Neutrophil (primary cell): ENCODE measurements around the gene DOK7.

Experiments used
- H3K27ac ChIP-seq: fragments of 200-600 bp; sonication (generic); 2 replicates; pipeline ENCODE4 v1.5.1; 2016; ENCODE audit warnings: mild to moderate bottlenecking, moderate library complexity
- H3K27me3 ChIP-seq: fragments of 200-600 bp; sonication (generic); 2 replicates; pipeline ENCODE4 v1.6.0; 2016; ENCODE audit warnings: mild to moderate bottlenecking
- H3K36me3 ChIP-seq: fragments of 200-600 bp; sonication (generic); 2 replicates; pipeline ENCODE4 v1.5.1; 2017
- H3K4me1 ChIP-seq, 2 experiments: fragments of 200-600 bp in 1 of 2; sonication (generic) in 1 of 2; 1 replicate in 1 of 2; 2 replicates in 1 of 2; pipeline versions ENCODE4 v1.5.1 to v1.6.1; 2013 to 2016; ENCODE audit warnings: low read depth in 1 of 2, low read length in 1 of 2, mild to moderate bottlenecking in 1 of 2, moderate library complexity in 1 of 2; ENCODE audit not compliant: control insufficient read depth in 1 of 2, insufficient read depth in 1 of 2
- H3K4me3 ChIP-seq, 2 experiments: fragments of 200-600 bp in 1 of 2; sonication (generic) in 1 of 2; 1 replicate in 1 of 2; 2 replicates in 1 of 2; pipeline ENCODE4 v1.5.1; 2013 to 2016; ENCODE audit warnings: low read depth in 1 of 2, low read length in 1 of 2, mild to moderate bottlenecking in 1 of 2, moderate library complexity in 1 of 2
- H3K9me3 ChIP-seq: fragments of 200-600 bp; sonication (generic); 2 replicates; pipeline ENCODE4 v1.5.1; 2016
- TF ChIP-seq, protein P1 (sequence below): fragments of 200-600 bp; sonication (generic); IDR thresholded peaks from 2 replicates; pipeline ENCODE4 v1.5.1; 2016; ENCODE audit warnings: antibody characterized with exemption

Gene DOK7

GRCh38 chr4:3437998-3438846 is 24.9 kb upstream of the DOK7 start:
- no peaks in the 10 kb centered on the region for H3K9me3 ChIP-seq
- no peaks in the 10 kb centered on the region for H3K4me1 ChIP-seq
- no peak overlapping the region for H3K4me3 ChIP-seq
- no peak overlapping the region for H3K27ac ChIP-seq
- no peaks in the 10 kb centered on the region for H3K36me3 ChIP-seq
- H3K27me3 ChIP-seq: no peaks in the 10 kb centered on the region
- TF ChIP-seq, protein P1, sequence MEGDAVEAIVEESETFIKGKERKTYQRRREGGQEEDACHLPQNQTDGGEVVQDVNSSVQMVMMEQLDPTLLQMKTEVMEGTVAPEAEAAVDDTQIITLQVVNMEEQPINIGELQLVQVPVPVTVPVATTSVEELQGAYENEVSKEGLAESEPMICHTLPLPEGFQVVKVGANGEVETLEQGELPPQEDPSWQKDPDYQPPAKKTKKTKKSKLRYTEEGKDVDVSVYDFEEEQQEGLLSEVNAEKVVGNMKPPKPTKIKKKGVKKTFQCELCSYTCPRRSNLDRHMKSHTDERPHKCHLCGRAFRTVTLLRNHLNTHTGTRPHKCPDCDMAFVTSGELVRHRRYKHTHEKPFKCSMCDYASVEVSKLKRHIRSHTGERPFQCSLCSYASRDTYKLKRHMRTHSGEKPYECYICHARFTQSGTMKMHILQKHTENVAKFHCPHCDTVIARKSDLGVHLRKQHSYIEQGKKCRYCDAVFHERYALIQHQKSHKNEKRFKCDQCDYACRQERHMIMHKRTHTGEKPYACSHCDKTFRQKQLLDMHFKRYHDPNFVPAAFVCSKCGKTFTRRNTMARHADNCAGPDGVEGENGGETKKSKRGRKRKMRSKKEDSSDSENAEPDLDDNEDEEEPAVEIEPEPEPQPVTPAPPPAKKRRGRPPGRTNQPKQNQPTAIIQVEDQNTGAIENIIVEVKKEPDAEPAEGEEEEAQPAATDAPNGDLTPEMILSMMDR: no peak

DNA sequence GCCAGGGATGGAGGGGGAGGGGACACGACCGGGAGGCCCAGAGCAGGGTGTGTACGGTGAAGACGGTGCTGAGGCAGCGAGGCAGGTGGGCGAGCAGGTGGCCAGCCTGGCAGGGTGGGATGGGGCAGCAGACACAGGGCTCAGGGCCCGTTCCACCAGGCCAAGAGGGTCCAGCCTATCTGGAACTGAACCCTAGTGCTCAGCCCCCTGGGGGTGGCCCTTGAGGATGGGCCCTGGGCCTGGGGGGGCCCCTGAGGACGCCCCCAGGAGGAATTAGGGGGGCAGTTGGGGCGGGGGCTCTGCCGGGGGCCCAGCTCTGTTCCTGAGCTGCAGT is 24.3 kb upstream of the DOK7 start:
- no peaks in the 10 kb centered on the region for H3K27me3 ChIP-seq
- no peak overlapping the region for H3K27ac ChIP-seq
- no peak overlapping the region for H3K4me3 ChIP-seq
- H3K9me3 ChIP-seq: no peaks in the 10 kb centered on the region
- H3K36me3 ChIP-seq: no peaks in the 10 kb centered on the region
- TF ChIP-seq, protein P1: no peak
- H3K4me1 ChIP-seq: no peaks in the 10 kb centered on the region

GRCh38 chr4:3439391-3439790 is 23.7 kb upstream of the DOK7 start:
- TF ChIP-seq, protein P1: no peak

DNA sequence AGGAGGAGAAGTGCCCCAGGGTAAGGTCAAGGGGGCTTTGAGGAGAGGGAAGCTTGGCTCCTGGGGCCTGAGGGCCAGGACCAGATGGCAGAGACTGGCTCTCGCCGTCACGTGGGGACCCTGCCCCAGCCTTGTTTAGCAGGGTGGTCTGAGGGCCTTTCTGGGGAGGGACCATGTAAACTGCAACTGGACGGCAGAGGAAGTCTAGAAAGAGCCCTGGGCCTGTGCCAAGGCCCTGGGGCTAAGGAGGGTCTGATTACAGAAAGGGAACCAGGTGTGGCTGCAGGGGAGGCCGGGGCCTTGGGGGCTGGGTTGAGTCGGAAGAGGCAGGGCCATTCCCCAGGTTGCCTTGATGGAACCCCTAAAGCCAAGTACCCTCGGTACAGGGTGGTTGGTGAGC is 23.1 kb upstream of the DOK7 start:
- Histone ChIP-seq H3K4me1 (no peaks in the 10 kb centered on the region), H3K9me3 (no peaks in the 10 kb centered on the region), H3K36me3 (no peaks in the 10 kb centered on the region), H3K27ac (no peak overlapping the region), H3K4me3 (no peak overlapping the region), H3K27me3 (no peaks in the 10 kb centered on the region)
- TF ChIP-seq, protein P1: no peak

More at GRCh38 chr4:3439391-3439790, 23.7 kb upstream of the DOK7 start:
- no peak overlapping the region for H3K27ac ChIP-seq
- no peaks in the 10 kb centered on the region for H3K9me3 ChIP-seq
- no peaks in the 10 kb centered on the region for H3K27me3 ChIP-seq
- H3K36me3 ChIP-seq: no peaks in the 10 kb centered on the region
- no peaks in the 10 kb centered on the region for H3K4me1 ChIP-seq
- H3K4me3 ChIP-seq: no peak overlapping the region

GRCh38 chr4:3440979-3441500 is 22.1 kb upstream of the DOK7 start:
- H3K4me3 ChIP-seq: no peak overlapping the region
- H3K4me1 ChIP-seq: no peaks in the 10 kb centered on the region

More at GRCh38 chr4:3440979-3441500, 22.1 kb upstream of the DOK7 start:
- TF ChIP-seq, protein P1: no peak
- Histone ChIP-seq H3K27me3 (no peaks in the 10 kb centered on the region), H3K9me3 (no peaks in the 10 kb centered on the region), H3K36me3 (no peaks in the 10 kb centered on the region), H3K27ac (no peak overlapping the region)
